Body of pancreas (tissue), 4 donors: ENCODE data around the gene BCR. TPM values are rescaled to one million over a fixed set of nuclear protein-coding genes. Genes with fewer than 3 reads are reported as not detected.
A peak's percentile ranks its signal among the peaks of the same experiment; 100 is the strongest.

ENCODE experiments used
- ATAC-seq: fragments of 150-250 bp; one replicate; pipeline ENCODE4 v1.9.1; 2016
- DNase-seq, 4 donors: peaks; one replicate each; pipeline ENCODE4 v3.0.0-alpha.2; 2019
- H3K27ac ChIP-seq, 4 donors: fragments of 200-600 bp; sonication (generic); 1 replicate in 3 of 4; 2 replicates in 1 of 4; pipeline versions ENCODE4 v1.5.1 to v1.6.1; 2016 to 2019; ENCODE audit warnings: mild to moderate bottlenecking in 1 of 4, mixed read lengths in 1 of 4, moderate library complexity in 1 of 4
- H3K27me3 ChIP-seq, 2 donors: fragments of 200-600 bp; sonication (generic); one replicate each; pipeline ENCODE4 v1.6.0; 2016; ENCODE audit warnings: mild to moderate bottlenecking in 1 of 2
- H3K36me3 ChIP-seq, 2 donors: fragments of 200-600 bp; sonication (generic); replicated peaks in 1 of 2; 2 replicates each; pipeline ENCODE4 v1.5.1; 2016; ENCODE audit warnings: low read depth in 2 of 2; ENCODE audit not compliant: insufficient read depth in 1 of 2
- H3K4me1 ChIP-seq: fragments of 200-600 bp; sonication (generic); one replicate; pipeline ENCODE4 v1.6.0; 2016
- H3K4me3 ChIP-seq, 2 donors: fragments of 200-600 bp; sonication (generic); 1 replicate in 1 of 2; 2 replicates in 1 of 2; pipeline ENCODE4 v1.5.1; 2016 to 2019
- H3K9me3 ChIP-seq, 3 donors: fragments of 200-600 bp; sonication (generic); 1 replicate in 2 of 3; 2 replicates in 1 of 3; pipeline ENCODE4 v1.5.1; 2016
- CTCF ChIP-seq, 7 experiments: fragments of 450-650 bp in 4 of 7; fragments of 200-600 bp in 3 of 7; sonication (generic) in 3 of 7; IDR thresholded peaks; one replicate each; pipeline ENCODE4 v1.5.1; 2016 to 2019; ENCODE audit warnings: antibody characterized with exemption in 7 of 7
- POLR2A ChIP-seq, 3 donors: fragments of 450-650 bp; IDR thresholded peaks; one replicate each; pipeline ENCODE4 v1.6.1; 2016; ENCODE audit warnings: antibody characterized with exemption in 3 of 3, mild to moderate bottlenecking in 2 of 3
- WGBS, 2 donors: methylation state at CpG; one replicate each; pipeline ENCODE4 v1.1.5; 2017; 5-methylcytosine and 5-hydroxymethylcytosine counted together
- intact Hi-C: fragments of 100-400 bp; cut with DNase I; formaldehyde crosslinking; loops from one replicate; pipeline ENCODE4 v1.15.1; 2023
- total RNA-seq, 2 donors: library from RNA; depleted of rRNA; stranded (reverse); fragments of >200 nt; gene quantifications; one replicate each; pipeline ENCODE4 v1.1.0, GENCODE V29; 2016

The BCR gene
- total RNA-seq, 2 donors from 2014 or later, result 28.3 to 71.2 TPM

GRCh38 chr22:23287136-23288095 is 107.1 kb downstream of the BCR start:
- Histone ChIP-seq H3K36me3 (peaks cover 0 to 11% of the 10 kb centered on the region in 2 donors), H3K27ac (no peak overlapping the region), H3K4me1 (no peaks in the 10 kb centered on the region), H3K9me3 (no peaks in the 10 kb centered on the region), H3K4me3 (no peak overlapping the region), H3K27me3 (no peaks in the 10 kb centered on the region)
- no peak for DNase-seq
- intact Hi-C loops, result no loop called here
- no peak for ATAC-seq
- 91 to 94% methylated on average over 18 to 21 of the region's 21 CpGs for WGBS, 2 donors
- TF ChIP-seq CTCF (IDR thresholded peaks at IDR 0.05), result no peak
- TF ChIP-seq POLR2A (IDR thresholded peaks at IDR 0.05), result no peak

- no peaks in the 10 kb centered on the region for H3K9me3 ChIP-seq
- no peak overlapping the region for H3K4me3 ChIP-seq
- WGBS, 2 donors, result 93 to 96% methylated on average over 11 to 13 of the region's 17 CpGs
- peaks cover 0 to 13% of the 10 kb centered on the region in 2 donors for H3K36me3 ChIP-seq
- TF ChIP-seq CTCF (IDR thresholded peaks at IDR 0.05), result no peak
- TF ChIP-seq POLR2A (IDR thresholded peaks at IDR 0.05), result no peak
- H3K27me3 ChIP-seq, result no peaks in the 10 kb centered on the region
- no peaks in the 10 kb centered on the region for H3K4me1 ChIP-seq
- ATAC-seq, result no peak
- no peak for DNase-seq
- intact Hi-C loops, result no loop called here
- no peak overlapping the region for H3K27ac ChIP-seq
These were observed 108.2 kb downstream of the BCR start for GRCh38 chr22:23288301-23289129.

DNA sequence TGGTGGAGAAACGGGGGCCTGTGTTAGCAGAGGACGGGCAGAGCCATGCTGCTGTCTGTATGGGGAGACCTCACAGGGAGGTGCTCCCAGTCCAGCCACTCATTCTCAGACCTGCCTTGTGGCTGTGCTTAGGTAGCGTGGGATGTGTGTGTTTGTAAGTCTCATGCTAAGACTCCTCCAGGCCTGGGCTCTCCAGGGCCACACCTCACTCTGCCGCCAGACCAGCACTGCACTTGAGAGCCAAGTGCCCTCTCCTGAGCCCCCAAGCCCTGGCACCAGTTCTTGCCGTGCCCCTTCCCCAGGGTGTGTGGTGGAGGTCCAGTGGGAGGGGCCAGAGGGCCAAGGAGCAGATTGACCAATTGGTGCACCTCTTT is 108.8 kb downstream of the BCR start:
- H3K36me3 ChIP-seq, result peaks cover 0 to 13% of the 10 kb centered on the region in 2 donors
- 71 to 84% methylated on average over 3 to 5 of the region's 5 CpGs for WGBS, 2 donors
- intact Hi-C loops, result no loop called here
- DNase-seq (no peak), ATAC-seq (no peak)
- no peak overlapping the region for H3K4me3 ChIP-seq
- H3K27me3 ChIP-seq, result no peaks in the 10 kb centered on the region
- H3K9me3 ChIP-seq, result no peaks in the 10 kb centered on the region
- TF ChIP-seq CTCF (IDR thresholded peaks at IDR 0.05) (no peak), POLR2A (IDR thresholded peaks at IDR 0.05) (no peak)
- no peak overlapping the region for H3K27ac ChIP-seq
- H3K4me1 ChIP-seq, result no peaks in the 10 kb centered on the region

DNA sequence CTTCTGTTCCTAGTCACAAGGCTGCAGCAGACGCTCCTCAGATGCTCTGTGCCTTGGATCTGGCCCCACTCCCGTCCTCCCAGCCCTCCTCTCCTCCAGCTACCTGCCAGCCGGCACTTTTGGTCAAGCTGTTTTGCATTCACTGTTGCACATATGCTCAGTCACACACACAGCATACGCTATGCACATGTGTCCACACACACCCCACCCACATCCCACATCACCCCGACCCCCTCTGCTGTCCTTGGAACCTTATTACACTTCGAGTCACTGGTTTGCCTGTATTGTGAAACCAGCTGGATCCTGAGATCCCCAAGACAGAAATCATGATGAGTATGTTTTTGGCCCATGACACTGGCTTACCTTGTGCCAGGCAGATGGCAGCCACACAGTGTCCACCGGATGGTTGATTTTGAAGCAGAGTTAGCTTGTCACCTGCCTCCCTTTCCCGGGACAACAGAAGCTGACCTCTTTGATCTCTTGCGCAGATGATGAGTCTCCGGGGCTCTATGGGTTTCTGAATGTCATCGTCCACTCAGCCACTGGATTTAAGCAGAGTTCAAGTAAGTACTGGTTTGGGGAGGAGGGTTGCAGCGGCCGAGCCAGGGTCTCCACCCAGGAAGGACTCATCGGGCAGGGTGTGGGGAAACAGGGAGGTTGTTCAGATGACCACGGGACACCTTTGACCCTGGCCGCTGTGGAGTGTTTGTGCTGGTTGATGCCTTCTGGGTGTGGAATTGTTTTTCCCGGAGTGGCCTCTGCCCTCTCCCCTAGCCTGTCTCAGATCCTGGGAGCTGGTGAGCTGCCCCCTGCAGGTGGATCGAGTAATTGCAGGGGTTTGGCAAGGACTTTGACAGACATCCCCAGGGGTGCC is 109.8 kb downstream of the BCR start:
- Histone ChIP-seq H3K4me3 (no peak overlapping the region), H3K27me3 (no peaks in the 10 kb centered on the region), H3K36me3 (peaks cover 0 to 13% of the 10 kb centered on the region in 2 donors), H3K9me3 (no peaks in the 10 kb centered on the region), H3K4me1 (no peaks in the 10 kb centered on the region), H3K27ac (no peak overlapping the region)
- peak; percentile 45 to 64 (median 54) for DNase-seq
- WGBS, 2 donors, result 64 to 73% methylated on average over 18 of the region's 18 CpGs
- TF ChIP-seq CTCF (IDR thresholded peaks at IDR 0.05), result peak; percentile 27 to 73 (median 59)
- no peak for TF ChIP-seq POLR2A (IDR thresholded peaks at IDR 0.05)
- intact Hi-C loops, result no loop called here
- ATAC-seq, result peak; percentile 46
